HG03354 (cell line): ENCODE results near the gene KSR1.

Experiments used
- ATAC-seq: cut with Tn5 transposase; IDR thresholded peaks from one replicate; pipeline ENCODE4 v1.9.1; 2021; ENCODE audit warnings: mild to moderate bottlenecking; ENCODE audit not compliant: unreplicated experiment, poor library complexity, severe bottlenecking

Gene KSR1

GRCh38 chr17:27543958-27544349 lies 87.7 kb downstream of the KSR1 start:
- no peak for ATAC-seq

DNA sequence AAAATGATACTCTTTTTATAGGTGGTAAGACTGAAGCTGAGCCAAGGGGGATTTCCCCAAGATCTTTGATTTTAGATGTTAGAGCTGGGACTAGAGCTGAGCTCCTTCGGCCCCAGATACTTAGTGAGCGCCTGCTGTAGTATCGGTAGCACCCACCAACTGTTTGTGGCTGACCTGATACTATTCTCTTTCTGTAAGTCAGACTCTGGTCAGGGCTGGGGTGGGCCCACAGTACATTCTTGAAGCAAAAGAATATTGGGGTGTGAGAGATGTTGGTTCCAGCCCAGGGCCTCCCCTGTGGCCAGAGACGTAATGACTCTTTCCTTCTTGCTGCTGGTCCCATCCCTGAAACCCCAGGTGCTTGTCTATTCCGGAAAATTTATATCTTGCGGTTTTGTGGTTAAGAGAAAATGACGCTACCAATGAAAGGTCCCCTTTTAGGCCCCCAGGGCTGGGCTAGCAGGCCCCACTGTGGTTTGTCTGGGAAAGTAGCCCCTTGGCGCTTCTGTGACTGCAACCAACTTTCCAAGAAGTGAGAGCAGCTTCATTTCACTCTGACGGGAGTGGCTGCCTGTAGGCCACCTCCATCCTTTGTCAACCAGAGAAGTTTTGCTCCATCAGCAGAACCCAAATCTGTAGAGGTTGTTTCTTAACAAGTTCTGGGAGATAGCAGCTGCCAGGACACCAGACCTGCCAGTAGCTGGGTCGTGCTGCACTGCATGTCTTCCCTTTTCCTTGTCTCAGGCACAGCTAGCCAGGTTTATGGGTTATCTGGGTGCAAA lies 88.3 kb downstream of the KSR1 start:
- ATAC-seq: peak; percentile 85

GRCh38 chr17:27545562-27546229 lies 89.4 kb downstream of the KSR1 start:
- ATAC-seq: no peak

DNA sequence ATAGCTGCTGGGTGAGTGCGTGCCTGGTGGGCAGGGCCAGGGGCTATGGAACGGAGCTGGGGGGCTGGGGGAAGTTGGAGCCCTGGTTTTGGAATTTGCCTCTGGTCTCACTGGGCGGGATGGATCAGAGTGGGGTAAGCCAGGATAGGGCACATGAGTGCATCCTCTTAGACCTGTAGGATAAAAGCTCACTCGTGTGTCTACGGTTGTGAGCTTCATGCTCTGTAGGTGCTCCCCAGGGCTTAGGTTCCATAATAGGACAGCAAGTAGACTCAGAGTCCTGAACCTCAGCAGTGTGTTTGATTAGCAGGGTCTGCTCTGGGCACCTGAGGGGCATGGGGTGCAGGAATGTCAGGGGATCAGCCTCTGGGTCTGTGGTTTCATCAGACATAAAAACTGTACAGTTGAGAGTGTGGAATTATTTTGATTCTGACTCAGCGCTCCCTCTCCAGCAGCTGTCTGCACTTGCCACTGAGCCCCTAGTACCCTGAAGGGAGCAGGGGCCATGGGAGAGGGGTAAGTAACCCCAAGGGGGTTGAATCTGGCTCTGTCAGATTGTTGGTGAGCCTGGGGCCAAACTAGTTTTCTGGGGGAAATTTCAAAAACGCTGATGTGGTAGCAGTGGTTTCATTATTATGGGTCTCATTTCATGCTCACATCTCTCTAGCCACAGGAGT lies 90.5 kb downstream of the KSR1 start:
- no peak for ATAC-seq

DNA sequence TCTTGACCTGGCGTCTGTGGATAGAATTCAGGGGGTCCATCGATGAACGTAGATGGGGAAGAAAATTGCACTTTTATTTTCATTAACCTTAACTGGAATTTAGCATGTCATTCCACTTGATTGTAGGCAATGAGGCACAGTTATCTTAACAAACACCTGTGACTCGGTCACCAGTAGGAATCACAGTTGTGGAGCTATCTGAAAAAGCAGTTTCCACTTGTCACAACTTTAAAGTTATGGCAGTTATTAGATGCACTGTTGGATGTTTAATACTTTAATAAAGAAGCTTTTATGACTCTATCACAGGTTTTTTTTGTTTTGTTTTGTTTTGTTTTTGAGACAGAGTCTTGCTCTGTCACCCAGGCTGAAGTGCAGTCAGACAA lies 91.0 kb downstream of the KSR1 start:
- no peak for ATAC-seq

GRCh38 chr17:27548369-27548768 lies 92.1 kb downstream of the KSR1 start:
- ATAC-seq: no peak

- ATAC-seq: no peak
Observed at GRCh38 chr17:27549251-27549893, 93.1 kb downstream of the KSR1 start.

DNA sequence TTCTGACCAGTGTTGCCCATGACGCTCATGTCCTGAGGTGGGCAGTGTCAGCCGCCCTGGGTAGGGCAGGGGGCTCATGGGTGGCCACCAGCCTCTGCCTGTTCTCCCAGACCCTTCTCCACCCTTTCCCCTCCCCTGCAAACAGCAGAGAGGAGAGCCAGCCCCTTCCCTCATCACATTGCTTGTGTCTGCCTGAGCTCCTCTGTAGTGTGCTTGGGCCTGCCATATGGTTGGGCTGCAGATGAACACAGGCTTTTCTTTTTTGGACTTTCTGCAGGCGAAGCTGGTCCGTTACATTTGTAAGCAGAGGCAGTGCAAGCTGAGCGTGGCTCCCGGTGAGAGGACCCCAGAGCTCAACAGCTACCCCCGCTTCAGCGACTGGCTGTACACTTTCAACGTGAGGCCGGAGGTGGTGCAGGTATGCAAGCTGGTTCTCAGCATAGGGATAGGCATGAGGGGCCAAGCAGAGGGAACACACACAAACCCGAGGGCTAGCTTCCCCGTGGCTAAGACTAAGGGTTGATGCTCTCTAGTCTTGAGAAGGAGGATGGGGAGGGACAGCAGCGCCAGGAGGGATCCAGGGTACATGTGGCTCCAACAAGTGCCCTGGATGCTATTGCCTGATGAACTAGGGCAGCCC lies 94.2 kb downstream of the KSR1 start:
- ATAC-seq: no peak

- no peak for ATAC-seq
Observed at GRCh38 chr17:27550974-27551505, 94.8 kb downstream of the KSR1 start.

DNA sequence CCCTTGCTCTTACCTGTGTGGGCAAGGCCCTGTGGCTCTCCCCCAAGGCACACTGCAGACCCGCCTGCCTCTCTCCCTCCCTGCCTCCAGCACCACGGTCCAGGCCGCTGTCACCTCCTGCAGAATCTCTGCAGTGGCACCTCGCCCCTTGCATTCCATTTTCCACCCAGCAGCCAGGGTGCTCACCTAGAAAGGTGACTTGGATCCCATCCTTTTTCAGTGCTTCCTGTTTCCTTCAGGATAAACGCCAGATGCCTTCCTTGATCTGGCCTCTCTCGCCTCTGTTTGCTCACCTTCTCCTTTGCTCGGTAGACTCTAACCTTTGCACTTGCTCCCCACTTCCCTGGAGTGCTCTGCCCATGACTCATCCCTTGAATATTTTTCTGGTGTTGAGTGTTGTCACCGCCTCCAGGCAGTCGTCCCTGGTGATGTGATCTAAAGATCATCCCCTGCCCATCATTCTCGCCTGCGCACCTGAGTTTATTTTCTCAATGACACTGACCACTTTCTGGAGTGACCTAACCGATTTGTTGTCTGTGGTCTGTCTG lies 95.5 kb downstream of the KSR1 start:
- no peak for ATAC-seq

- no peak for ATAC-seq
Observed at GRCh38 chr17:27552276-27552732, 96.1 kb downstream of the KSR1 start.

DNA sequence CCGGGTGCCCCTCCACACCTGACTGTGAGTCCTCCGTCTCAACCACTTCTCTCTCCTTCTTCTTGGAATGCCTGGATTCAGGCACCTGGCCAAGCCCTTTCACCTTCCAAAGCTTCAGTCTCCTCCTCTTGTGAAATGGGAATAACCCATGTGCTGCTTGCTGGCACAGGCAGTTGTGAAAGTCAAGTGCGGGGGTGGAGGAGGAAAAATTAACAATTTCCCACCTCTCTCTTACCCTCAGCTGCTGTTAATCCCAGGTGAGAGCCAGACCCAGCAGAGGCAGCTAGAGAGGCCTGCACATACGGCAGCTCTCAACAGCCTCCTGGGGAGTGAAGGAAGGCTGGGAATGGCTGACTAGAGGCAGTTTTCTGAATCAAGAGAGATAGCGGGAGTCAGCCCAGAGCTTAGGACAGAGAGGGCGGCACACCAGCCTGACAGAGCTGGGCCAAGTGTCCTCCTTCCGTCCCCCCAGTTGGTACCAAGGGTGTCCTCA lies 96.8 kb downstream of the KSR1 start:
- no peak for ATAC-seq

- ATAC-seq: no peak
Observed at GRCh38 chr17:27554152-27554551, 97.9 kb downstream of the KSR1 start.

- ATAC-seq: no peak
Observed at GRCh38 chr17:27554911-27555310, 98.7 kb downstream of the KSR1 start.

DNA sequence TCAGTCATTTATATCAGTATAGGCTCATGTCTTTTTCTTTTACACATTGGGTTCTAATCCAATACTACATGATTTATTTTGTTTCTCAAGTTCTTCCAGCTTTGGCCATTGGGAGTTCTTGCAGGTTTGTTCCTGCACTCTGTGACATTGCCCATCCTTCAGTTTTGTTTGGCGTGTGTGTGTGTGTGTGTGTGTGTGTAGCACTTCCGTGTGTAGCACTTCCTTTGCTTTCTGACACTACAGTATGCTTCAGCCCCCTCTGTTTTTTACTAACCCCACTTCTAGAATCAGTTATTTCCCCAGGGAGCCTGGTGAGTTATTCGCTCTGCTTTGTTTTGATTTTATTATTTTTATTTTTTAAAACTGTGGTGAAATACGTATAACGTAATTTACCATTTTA lies 99.1 kb downstream of the KSR1 start:
- no peak for ATAC-seq

DNA sequence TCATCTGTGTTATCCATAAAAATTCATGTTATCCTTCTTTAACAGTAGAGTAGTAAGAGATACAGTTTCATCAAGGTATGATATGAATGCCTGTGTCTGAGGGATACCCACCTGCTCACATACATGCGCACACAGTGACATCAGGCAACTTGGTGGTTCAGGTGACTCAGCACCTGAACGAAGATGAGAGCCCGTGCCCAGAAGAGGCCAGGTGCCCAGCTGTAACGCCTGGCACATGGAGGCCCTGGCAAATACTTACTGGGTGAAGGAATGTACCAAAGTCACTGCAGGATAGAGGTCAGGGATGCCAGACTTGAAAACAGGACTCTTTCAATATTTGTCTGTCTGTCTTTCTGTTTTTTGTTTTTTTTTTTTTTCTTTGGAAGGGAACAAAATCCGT lies 102.1 kb downstream of the KSR1 start:
- ATAC-seq: no peak

DNA sequence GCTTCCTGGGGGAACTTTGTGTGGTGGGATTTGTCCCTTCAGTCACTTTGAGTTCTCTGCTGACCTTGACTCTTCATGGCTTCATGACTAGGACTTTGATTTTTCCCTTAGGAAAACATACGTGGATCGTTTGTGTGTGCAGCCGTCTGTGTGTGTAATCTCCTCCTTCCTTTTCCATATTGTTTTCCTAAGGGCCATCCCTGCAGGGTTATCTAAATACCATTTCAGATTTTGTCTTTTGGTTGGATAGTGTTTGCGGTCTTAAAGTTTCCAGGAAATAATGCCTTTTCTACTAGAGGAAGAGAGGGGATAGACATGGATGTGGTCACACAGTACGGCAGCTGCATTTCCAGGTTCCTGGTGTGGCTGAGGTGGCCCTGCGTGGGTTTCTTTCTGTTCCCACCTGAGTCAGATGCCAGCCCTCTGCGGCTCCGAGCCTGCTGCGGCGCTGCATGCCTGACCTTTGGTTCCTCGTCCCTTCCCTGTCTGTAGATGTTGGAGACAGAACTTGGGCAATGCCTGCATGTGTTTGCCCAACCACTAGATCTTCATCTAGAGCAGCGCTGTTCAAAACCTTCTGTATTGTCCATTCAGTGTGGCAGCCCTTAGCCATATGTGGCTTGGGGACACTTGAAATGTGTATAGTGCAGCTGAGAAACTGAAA lies 102.7 kb downstream of the KSR1 start:
- ATAC-seq: no peak

DNA sequence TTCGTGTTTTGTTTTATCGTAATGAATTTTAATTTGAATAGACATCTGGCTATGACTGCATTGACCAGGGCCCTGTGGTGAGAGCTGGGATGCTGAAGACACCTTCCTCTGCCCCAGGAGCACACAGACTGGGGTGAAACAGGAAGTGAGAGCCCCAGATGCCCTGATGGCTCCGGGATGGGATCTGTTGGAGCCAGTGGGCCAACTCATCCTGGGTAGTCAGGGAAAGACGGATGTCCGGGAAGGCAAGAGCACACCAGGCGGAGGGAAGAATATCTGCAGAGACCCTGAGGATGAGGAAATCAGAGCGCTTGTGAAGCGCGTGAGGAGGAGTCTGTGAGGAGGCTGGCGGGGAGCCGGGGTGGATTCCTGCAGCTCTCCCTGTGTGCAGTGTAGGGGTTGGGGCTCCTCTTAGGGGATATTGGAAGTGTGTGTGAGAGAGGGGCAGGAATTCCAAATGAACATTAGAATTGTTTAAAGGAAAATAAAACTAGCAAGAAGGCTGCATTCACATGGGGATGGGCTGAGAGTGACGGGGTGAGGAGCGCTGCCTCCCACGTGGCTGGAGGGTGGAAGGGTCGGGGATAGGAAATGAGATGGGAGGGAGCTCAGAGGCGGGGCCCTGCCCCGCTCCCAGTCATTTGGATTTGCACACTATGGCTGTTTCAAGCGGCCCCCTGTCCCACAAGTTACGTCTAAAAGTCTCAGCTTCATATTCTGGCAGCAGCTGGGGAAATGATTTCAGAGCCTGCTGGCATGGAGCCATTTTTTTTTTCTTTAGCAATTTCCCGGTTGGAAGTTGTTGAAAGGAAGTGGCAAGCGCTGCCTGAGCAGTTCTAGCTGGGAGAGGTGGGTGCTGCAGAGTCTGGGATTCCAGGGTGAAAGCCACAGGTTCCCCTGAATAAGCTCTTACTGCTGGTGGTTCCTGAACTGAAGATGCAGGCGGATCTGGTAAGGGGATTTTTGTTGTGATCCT lies 103.5 kb downstream of the KSR1 start:
- no peak for ATAC-seq
